Fibroblast of lung (primary cell): Measurements from ENCODE around the gene ADGRL2. TPM values are rescaled to one million over a fixed set of nuclear protein-coding genes. Genes with fewer than 3 reads are reported as not detected.

Source experiments
- DNase-seq, 2 donors: peaks; one replicate each; pipeline versions ENCODE4 v3.0.0 to v3.0.0-alpha.2; 2010; ENCODE audit warnings: low read depth in 2 of 2
- H2AFZ ChIP-seq: 2 replicates; pipeline ENCODE4 v1.5.1; 2012; ENCODE audit warnings: low read length, control low read depth, inconsistent platforms
- H3K27ac ChIP-seq: 2 replicates; pipeline ENCODE4 v1.5.1; 2011; ENCODE audit warnings: low read length, control low read depth; ENCODE audit not compliant: insufficient read depth
- H3K27me3 ChIP-seq: 2 replicates; pipeline ENCODE4 v1.5.1; 2011; ENCODE audit warnings: mild to moderate bottlenecking, low read length; ENCODE audit not compliant: control insufficient read depth, insufficient read depth
- H3K36me3 ChIP-seq: 2 replicates; pipeline ENCODE4 v1.5.1; 2011; ENCODE audit warnings: low read length; ENCODE audit not compliant: control insufficient read depth, insufficient read depth
- H3K4me1 ChIP-seq: 2 replicates; pipeline ENCODE4 v1.5.1; 2011; ENCODE audit warnings: low read length; ENCODE audit not compliant: control insufficient read depth, insufficient read depth; ENCODE audit errors: extremely low read depth
- H3K4me2 ChIP-seq: 2 replicates; pipeline ENCODE4 v1.5.1; 2011; ENCODE audit warnings: low read length, control low read depth; ENCODE audit not compliant: insufficient read depth; ENCODE audit errors: extremely low read depth
- H3K4me3 ChIP-seq, 4 experiments: fragments of 200-600 bp in 1 of 4; sonication (generic) in 1 of 4; replicated peaks in 1 of 4; 2 replicates each; pipeline ENCODE4 v1.5.1; 2011 to 2016; ENCODE audit warnings: low read length in 4 of 4, low read depth in 3 of 4, mild to moderate bottlenecking in 3 of 4, control low read depth in 2 of 4, inconsistent platforms in 1 of 4, mixed read lengths in 1 of 4; ENCODE audit not compliant: insufficient read depth in 1 of 4; ENCODE audit errors: control extremely low read depth in 1 of 4
- H3K79me2 ChIP-seq: 2 replicates; pipeline ENCODE4 v1.5.1; 2012; ENCODE audit warnings: mild to moderate bottlenecking, low read length, inconsistent platforms; ENCODE audit not compliant: control insufficient read depth, insufficient read depth
- H3K9ac ChIP-seq: 2 replicates; pipeline ENCODE4 v1.5.1; 2011; ENCODE audit warnings: mild to moderate bottlenecking, low read length, control low read depth; ENCODE audit not compliant: insufficient read depth
- H3K9me3 ChIP-seq: 2 replicates; pipeline ENCODE4 v1.5.1; 2012; ENCODE audit warnings: low read depth, low read length; ENCODE audit not compliant: control insufficient read depth, insufficient read depth
- H4K20me1 ChIP-seq: 2 replicates; pipeline ENCODE4 v1.5.1; 2011; ENCODE audit warnings: low read length; ENCODE audit not compliant: control insufficient read depth, insufficient read depth; ENCODE audit errors: extremely low read depth
- CTCF ChIP-seq, 2 donors: IDR thresholded peaks in 1 of 2; conservative IDR thresholded peaks in 1 of 2; 1 replicate in 1 of 2; 2 replicates in 1 of 2; pipeline ENCODE4 v1.5.1; 2011 to 2012; ENCODE audit warnings: low read length in 2 of 2, control low read depth in 1 of 2, inconsistent platforms in 1 of 2, low read depth in 1 of 2, mild to moderate bottlenecking in 1 of 2
- EZH2 ChIP-seq: IDR thresholded peaks from 2 replicates; pipeline ENCODE4 v1.5.1; 2012; ENCODE audit warnings: low read length, control low read depth, mild to moderate bottlenecking; ENCODE audit errors: missing control alignments
- polyA plus RNA-seq, 2 donors: library from polyadenylated mRNA; depleted of rRNA in 1 of 2; stranded (reverse) in 1 of 2; unstranded in 1 of 2; fragments of >200 nt; gene quantifications; 2 replicates each; pipeline ENCODE4 v1.2.1, GENCODE V29; 2011 to 2012; ENCODE audit warnings: missing spikeins in 1 of 2
- total RNA-seq: library from RNA; depleted of rRNA; stranded (reverse); fragments of >200 nt; gene quantifications from 2 replicates; pipeline ENCODE4 v1.2.1, GENCODE V29; 2014

Gene ADGRL2
- total and polyA plus RNA-seq, 2 donors (not counting 1 experiment from before 2014, with no cell fraction given) = 74.1 to 196 TPM

GRCh38 chr1:82007804-82008203 lies 207.1 kb downstream of the ADGRL2 start:
- no peaks in the 10 kb centered on the region for H3K79me2 ChIP-seq
- no peak overlapping the region for H3K27ac ChIP-seq
- DNase-seq = no peak
- no peak overlapping the region for H3K4me2 ChIP-seq
- no peaks in the 10 kb centered on the region for H3K36me3 ChIP-seq
- no peaks in the 10 kb centered on the region for H4K20me1 ChIP-seq
- no peaks in the 10 kb centered on the region for H3K9me3 ChIP-seq
- no peaks in the 10 kb centered on the region for H3K4me1 ChIP-seq
- no peak overlapping the region for H2AFZ ChIP-seq
- H3K4me3 ChIP-seq = no peak overlapping the region
- no peaks in the 10 kb centered on the region for H3K27me3 ChIP-seq
- H3K9ac ChIP-seq = no peak overlapping the region
- TF ChIP-seq EZH2 = no peak
- no peak for TF ChIP-seq CTCF (conservative IDR thresholded peaks at IDR 0.05 in 1 of 2, IDR thresholded peaks at IDR 0.05 in 1 of 2; ENCODE audit: low read depth in 1 of 2, low read length in 2 of 2)

- no peak overlapping the region for H3K4me3 ChIP-seq
- no peak overlapping the region for H3K9ac ChIP-seq
- H3K79me2 ChIP-seq = no peaks in the 10 kb centered on the region
- H3K4me2 ChIP-seq = no peak overlapping the region
- H3K9me3 ChIP-seq = no peaks in the 10 kb centered on the region
- H2AFZ ChIP-seq = no peak overlapping the region
- H3K27ac ChIP-seq = no peak overlapping the region
- no peak for DNase-seq
- no peaks in the 10 kb centered on the region for H4K20me1 ChIP-seq
- no peaks in the 10 kb centered on the region for H3K4me1 ChIP-seq
- no peaks in the 10 kb centered on the region for H3K27me3 ChIP-seq
- H3K36me3 ChIP-seq = no peaks in the 10 kb centered on the region
- TF ChIP-seq EZH2 = no peak
- TF ChIP-seq CTCF (conservative IDR thresholded peaks at IDR 0.05 in 1 of 2, IDR thresholded peaks at IDR 0.05 in 1 of 2; ENCODE audit: low read depth in 1 of 2, low read length in 2 of 2) = peak in 1 of 2 donors; percentile 16
Measured at GRCh38 chr1:82013702-82014101, 213.0 kb downstream of the ADGRL2 start.

DNA sequence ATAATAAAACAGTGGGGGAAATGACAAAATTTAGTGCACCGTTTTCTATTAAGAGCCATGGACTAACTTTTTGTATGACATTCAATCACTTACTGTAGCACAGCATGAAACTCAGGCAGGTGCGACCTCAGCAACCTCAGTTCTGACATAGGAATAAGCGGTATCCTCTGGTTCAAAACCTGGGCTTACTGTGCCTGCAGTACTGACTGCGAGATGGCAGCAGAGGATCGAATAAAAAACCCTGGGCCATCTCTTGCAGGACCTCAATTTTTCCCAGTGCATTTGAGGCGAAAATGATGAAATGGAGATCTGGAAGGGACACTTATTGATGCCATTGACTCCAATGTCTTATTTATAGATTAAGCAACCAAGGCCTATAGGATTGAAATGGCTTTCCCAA lies 214.7 kb downstream of the ADGRL2 start:
- H3K27ac ChIP-seq = no peak overlapping the region
- no peaks in the 10 kb centered on the region for H3K79me2 ChIP-seq
- no peaks in the 10 kb centered on the region for H4K20me1 ChIP-seq
- TF ChIP-seq CTCF (conservative IDR thresholded peaks at IDR 0.05 in 1 of 2, IDR thresholded peaks at IDR 0.05 in 1 of 2; ENCODE audit: low read depth in 1 of 2, low read length in 2 of 2) (no peak), EZH2 (no peak)
- H3K4me2 ChIP-seq = no peak overlapping the region
- no peaks in the 10 kb centered on the region for H3K4me1 ChIP-seq
- no peaks in the 10 kb centered on the region for H3K27me3 ChIP-seq
- H2AFZ ChIP-seq = no peak overlapping the region
- H3K9me3 ChIP-seq = no peaks in the 10 kb centered on the region
- no peak for DNase-seq
- H3K9ac ChIP-seq = no peak overlapping the region
- H3K36me3 ChIP-seq = no peaks in the 10 kb centered on the region
- no peak overlapping the region for H3K4me3 ChIP-seq
